Neural crest cell (in vitro differentiated cells): Measurements from ENCODE around the gene NOTCH3. TPM values are rescaled to one million over a fixed set of nuclear protein-coding genes. Genes with fewer than 3 reads are reported as not detected.

Experiments
- DNase-seq: peaks from one replicate; pipeline ENCODE4 v3.0.0; 2021; ENCODE audit warnings: low read depth, mixed read lengths, low spot score
- H3K27ac Mint-ChIP-seq: one replicate; pipeline ENCODE4 v1.8.0; 2021; ENCODE audit warnings: mild to moderate bottlenecking, mixed read lengths; ENCODE audit not compliant: unreplicated experiment
- H3K27me3 Mint-ChIP-seq: 2 replicates; pipeline ENCODE4 v1.8.0; 2021; ENCODE audit warnings: low read depth, mild to moderate bottlenecking, mixed read lengths
- H3K36me3 Mint-ChIP-seq: 2 replicates; pipeline ENCODE4 v1.8.0; 2021; ENCODE audit warnings: low read depth, mild to moderate bottlenecking, mixed read lengths
- H3K4me1 Mint-ChIP-seq: 2 replicates; pipeline ENCODE4 v1.8.0; 2021; ENCODE audit warnings: mixed read lengths
- H3K4me3 Mint-ChIP-seq: one replicate; pipeline ENCODE4 v1.8.0; 2021; ENCODE audit warnings: mild to moderate bottlenecking, mixed read lengths
- H3K9me3 Mint-ChIP-seq: 2 replicates; pipeline ENCODE4 v1.8.0; 2021; ENCODE audit warnings: mixed read lengths
- total RNA-seq: library from RNA; stranded (reverse); gene quantifications from 2 replicates; pipeline ENCODE4 v1.2.1, GENCODE V29; 2021
- TF ChIP-seq, protein P1 (sequence below): fragments of 200-600 bp; sonication (generic); conservative IDR thresholded peaks from 2 replicates; pipeline ENCODE4 v1.5.0; 2021; ENCODE audit warnings: antibody characterized with exemption, mild to moderate bottlenecking

The NOTCH3 gene
- total RNA-seq, 1 donor from 2014 or later = 127 TPM

DNA sequence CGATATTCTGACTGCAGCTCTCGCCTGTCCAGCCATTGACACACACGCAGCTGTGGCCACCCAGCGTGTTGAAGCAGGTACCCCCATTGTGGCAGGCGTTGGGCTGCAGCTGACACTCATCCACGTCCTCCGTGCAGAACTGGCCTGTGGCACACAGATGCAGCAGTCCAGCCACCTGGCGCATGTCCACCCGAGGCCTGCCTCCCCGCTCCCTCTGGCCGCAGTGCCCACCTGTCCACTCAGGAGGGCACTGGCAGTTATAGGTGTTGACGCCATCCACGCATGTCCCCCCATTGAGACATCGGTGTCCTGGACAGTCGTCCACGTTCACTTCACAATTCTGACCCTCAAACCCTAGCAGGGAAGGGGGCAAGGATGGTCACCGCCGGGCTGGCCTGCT lies 9.3 kb downstream of the NOTCH3 start:
- Mint-ChIP-seq H3K27me3 (no peaks in the 10 kb centered on the region), H3K4me1 (peaks cover 16% of the 10 kb centered on the region), H3K36me3 (peaks cover 15% of the 10 kb centered on the region), H3K27ac (no peak overlapping the region), H3K9me3 (no peaks in the 10 kb centered on the region), H3K4me3 (no peak overlapping the region)
- TF ChIP-seq, protein P1, sequence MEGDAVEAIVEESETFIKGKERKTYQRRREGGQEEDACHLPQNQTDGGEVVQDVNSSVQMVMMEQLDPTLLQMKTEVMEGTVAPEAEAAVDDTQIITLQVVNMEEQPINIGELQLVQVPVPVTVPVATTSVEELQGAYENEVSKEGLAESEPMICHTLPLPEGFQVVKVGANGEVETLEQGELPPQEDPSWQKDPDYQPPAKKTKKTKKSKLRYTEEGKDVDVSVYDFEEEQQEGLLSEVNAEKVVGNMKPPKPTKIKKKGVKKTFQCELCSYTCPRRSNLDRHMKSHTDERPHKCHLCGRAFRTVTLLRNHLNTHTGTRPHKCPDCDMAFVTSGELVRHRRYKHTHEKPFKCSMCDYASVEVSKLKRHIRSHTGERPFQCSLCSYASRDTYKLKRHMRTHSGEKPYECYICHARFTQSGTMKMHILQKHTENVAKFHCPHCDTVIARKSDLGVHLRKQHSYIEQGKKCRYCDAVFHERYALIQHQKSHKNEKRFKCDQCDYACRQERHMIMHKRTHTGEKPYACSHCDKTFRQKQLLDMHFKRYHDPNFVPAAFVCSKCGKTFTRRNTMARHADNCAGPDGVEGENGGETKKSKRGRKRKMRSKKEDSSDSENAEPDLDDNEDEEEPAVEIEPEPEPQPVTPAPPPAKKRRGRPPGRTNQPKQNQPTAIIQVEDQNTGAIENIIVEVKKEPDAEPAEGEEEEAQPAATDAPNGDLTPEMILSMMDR = no peak
- no peak for DNase-seq

- no peak for DNase-seq
- Mint-ChIP-seq H3K4me3 (no peak overlapping the region), H3K27ac (no peak overlapping the region), H3K27me3 (no peaks in the 10 kb centered on the region), H3K9me3 (no peaks in the 10 kb centered on the region), H3K4me1 (no peaks in the 10 kb centered on the region), H3K36me3 (peaks cover 15% of the 10 kb centered on the region)
- TF ChIP-seq, protein P1 = no peak
These were observed 11.9 kb downstream of the NOTCH3 start for GRCh38 chr19:15188851-15189250.

DNA sequence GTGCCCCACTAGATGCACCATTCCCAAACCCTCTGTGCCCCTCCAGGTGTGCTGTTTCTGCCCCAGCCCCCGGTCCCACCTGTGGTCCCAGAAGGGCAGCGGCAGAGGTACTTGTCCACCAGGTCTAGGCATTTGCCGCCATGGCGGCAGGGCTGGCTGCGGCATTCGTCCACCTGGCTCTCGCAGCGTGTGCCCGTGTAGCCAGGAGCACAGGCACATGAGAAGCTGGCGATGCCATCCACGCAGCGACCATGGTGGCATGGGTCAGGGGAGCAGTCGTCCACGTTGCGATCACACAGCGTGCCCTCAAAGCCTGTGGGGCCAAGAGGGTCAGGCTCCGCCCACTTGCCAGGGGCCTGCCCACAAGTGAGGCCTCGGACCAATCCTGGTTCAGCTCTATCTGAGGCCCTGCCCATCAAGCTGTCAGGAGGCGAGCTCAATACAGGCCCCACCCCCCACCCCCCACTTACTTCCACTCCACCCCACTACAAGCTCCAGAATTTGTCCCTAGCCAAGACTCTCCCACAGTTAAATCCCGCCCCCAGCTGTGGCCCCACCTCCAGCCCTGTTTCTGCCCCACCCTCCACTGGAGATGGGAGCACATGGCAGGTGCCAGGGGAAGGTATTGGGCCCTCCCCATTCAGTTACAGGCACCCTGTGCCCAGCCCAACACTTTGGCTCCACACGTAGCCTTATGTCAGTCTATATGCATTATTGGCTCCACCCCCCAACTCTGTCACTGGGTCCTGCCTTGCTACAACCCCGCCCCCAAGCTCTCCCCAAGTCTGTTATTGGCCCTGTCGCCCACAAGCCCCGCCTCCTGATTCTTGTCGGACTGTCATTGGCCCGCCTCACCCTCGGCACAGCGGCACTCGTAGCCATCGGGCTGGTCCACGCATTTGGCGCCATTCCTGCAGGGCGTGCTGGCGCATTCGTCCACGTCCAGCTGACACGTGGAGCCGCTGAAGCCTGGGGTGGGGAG lies 13.5 kb downstream of the NOTCH3 start:
- peaks cover 15% of the 10 kb centered on the region for H3K36me3 Mint-ChIP-seq
- DNase-seq = no peak
- no peak overlapping the region for H3K27ac Mint-ChIP-seq
- H3K4me3 Mint-ChIP-seq = no peak overlapping the region
- H3K9me3 Mint-ChIP-seq = no peaks in the 10 kb centered on the region
- TF ChIP-seq, protein P1 = no peak
- H3K4me1 Mint-ChIP-seq = no peaks in the 10 kb centered on the region
- H3K27me3 Mint-ChIP-seq = no peaks in the 10 kb centered on the region

DNA sequence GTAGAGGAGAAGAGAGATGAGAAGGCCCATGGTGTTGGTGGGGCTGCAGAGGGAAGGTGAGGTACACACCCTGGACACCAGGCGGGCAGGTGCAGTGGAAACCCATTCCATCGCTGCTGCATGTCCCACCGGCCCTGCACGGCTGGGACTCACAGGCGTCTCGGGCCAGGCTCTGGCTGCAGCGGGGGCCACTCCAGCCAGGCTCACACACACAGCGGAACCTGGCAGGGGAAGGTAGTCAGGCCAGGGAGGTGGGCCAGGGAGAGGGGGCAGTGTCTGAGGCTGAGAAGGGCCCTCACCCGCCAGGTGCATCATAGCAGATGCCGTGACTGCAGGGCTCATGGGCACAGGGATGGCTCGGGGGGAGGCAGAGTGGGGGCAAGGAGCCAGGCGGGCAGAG lies 15.6 kb downstream of the NOTCH3 start:
- DNase-seq = no peak
- peaks cover 10% of the 10 kb centered on the region for H3K36me3 Mint-ChIP-seq
- no peaks in the 10 kb centered on the region for H3K9me3 Mint-ChIP-seq
- H3K27me3 Mint-ChIP-seq = no peaks in the 10 kb centered on the region
- H3K4me1 Mint-ChIP-seq = no peaks in the 10 kb centered on the region
- H3K4me3 Mint-ChIP-seq = no peak overlapping the region
- H3K27ac Mint-ChIP-seq = no peak overlapping the region
- TF ChIP-seq, protein P1 = no peak

- no peak overlapping the region for H3K4me3 Mint-ChIP-seq
- H3K36me3 Mint-ChIP-seq = peaks cover 12% of the 10 kb centered on the region
- H3K9me3 Mint-ChIP-seq = no peaks in the 10 kb centered on the region
These were observed 16.0 kb downstream of the NOTCH3 start for GRCh38 chr19:15184776-15185175.

More at GRCh38 chr19:15184776-15185175, 16.0 kb downstream of the NOTCH3 start:
- Mint-ChIP-seq H3K27me3 (no peaks in the 10 kb centered on the region), H3K4me1 (no peaks in the 10 kb centered on the region), H3K27ac (no peak overlapping the region)
- no peak for DNase-seq
- TF ChIP-seq, protein P1 = no peak
